Peyer's patch (tissue), 4 donors: Measurements from ENCODE around the gene TP73.

Source experiments
- CTCF ChIP-seq, 6 experiments: fragments of 450-650 bp in 4 of 6; fragments of 200-600 bp in 2 of 6; sonication (generic) in 1 of 6; IDR thresholded peaks; one replicate each; pipeline ENCODE4 v1.5.1; 2017 to 2019; ENCODE audit warnings: antibody characterized with exemption in 6 of 6, mild to moderate bottlenecking in 3 of 6, moderate library complexity in 1 of 6
- POLR2A ChIP-seq, 2 donors: fragments of 450-650 bp; IDR thresholded peaks; one replicate each; pipeline ENCODE4 v1.5.1; 2017; ENCODE audit warnings: antibody characterized with exemption in 2 of 2, mild to moderate bottlenecking in 2 of 2, moderate library complexity in 2 of 2

GRCh38 chr1:3638027-3638426 lies 14.3 kb upstream of the TP73 start:
- TF ChIP-seq POLR2A (IDR thresholded peaks at IDR 0.05): no peak
- no peak for TF ChIP-seq CTCF (IDR thresholded peaks at IDR 0.05)
